ENCODE results near the gene LHFPL5. TPM values are rescaled to one million over a fixed set of nuclear protein-coding genes. Genes with fewer than 3 reads are reported as not detected.

The LHFPL5 gene
- total and polyA plus RNA-seq, 2 of the 8 experiments (the other 6 are each of a cell fraction or from before 2014, with no cell fraction given), result 0.03 TPM; not detected in 1

DNA sequence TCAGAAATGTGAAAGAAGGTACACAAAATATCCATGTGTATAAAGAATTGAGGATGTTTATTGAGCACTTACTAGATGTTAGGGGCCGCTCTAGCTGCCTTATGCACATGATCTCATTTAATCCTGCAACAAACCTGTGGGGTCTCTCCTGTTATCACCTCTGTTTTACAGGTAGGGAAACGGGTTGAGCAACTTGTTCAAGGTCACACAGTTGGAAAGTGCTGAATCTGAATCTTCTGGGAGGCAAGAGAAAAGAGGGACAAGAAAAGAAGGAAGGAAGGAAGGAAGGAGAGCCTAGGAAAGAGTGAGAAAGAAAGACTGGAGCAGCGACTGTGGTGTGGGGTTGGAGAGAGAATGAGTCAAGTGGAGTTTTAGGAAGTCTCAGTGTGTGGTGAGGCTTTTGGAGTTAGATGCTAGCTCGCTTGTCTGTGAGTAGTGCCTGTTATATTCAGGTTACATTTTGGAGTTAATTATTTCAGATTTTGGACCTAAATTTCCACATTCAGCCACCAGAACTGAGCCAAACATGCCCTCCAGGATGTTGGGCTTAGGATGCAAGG, 16.6 kb upstream of the LHFPL5 start (continued):
- TF ChIP-seq, protein P1, sequence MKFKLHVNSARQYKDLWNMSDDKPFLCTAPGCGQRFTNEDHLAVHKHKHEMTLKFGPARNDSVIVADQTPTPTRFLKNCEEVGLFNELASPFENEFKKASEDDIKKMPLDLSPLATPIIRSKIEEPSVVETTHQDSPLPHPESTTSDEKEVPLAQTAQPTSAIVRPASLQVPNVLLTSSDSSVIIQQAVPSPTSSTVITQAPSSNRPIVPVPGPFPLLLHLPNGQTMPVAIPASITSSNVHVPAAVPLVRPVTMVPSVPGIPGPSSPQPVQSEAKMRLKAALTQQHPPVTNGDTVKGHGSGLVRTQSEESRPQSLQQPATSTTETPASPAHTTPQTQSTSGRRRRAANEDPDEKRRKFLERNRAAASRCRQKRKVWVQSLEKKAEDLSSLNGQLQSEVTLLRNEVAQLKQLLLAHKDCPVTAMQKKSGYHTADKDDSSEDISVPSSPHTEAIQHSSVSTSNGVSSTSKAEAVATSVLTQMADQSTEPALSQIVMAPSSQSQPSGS (IDR thresholded peaks at IDR 0.05; ENCODE audit: low read length), result no peak
- TF ChIP-seq, protein P2, sequence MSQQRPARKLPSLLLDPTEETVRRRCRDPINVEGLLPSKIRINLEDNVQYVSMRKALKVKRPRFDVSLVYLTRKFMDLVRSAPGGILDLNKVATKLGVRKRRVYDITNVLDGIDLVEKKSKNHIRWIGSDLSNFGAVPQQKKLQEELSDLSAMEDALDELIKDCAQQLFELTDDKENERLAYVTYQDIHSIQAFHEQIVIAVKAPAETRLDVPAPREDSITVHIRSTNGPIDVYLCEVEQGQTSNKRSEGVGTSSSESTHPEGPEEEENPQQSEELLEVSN (IDR thresholded peaks at IDR 0.05), result no peak
- TF ChIP-seq RBBP5 (IDR thresholded peaks at IDR 0.05; ENCODE audit: borderline replicate concordance, low read depth, low read length), result no peak
- no peak for TF ChIP-seq EGR1 (IDR thresholded peaks at IDR 0.05; ENCODE audit: borderline replicate concordance, low read depth, low read length)

Measured in H1 (cell line).